SK-N-SH treated with all-trans-retinoic acid at 6 μM for 48 hours (cell line): ENCODE results near the gene PCNA.

ENCODE experiments used
- BACH2 ChIP-seq: fragments of 250-450 bp; sonication (Bioruptor Pico); IDR thresholded peaks from 2 replicates; pipeline ENCODE4 v1.9.0; 2021; ENCODE audit warnings: mild to moderate bottlenecking, borderline replicate concordance
- ISL1 ChIP-seq: fragments of 250-450 bp; sonication (Bioruptor Pico); IDR thresholded peaks from 2 replicates; pipeline ENCODE4 v2.1.2; 2022; ENCODE audit warnings: mild to moderate bottlenecking, moderate library complexity
- PPARA ChIP-seq: fragments of 250-450 bp; sonication (Bioruptor Pico); IDR thresholded peaks from 2 replicates; pipeline ENCODE4 v1.5.0; 2020; ENCODE audit warnings: mild to moderate bottlenecking, borderline replicate concordance
- RARB ChIP-seq: fragments of 250-450 bp; sonication (Bioruptor Pico); IDR thresholded peaks from 2 replicates; pipeline ENCODE4 v1.8.0; 2021; ENCODE audit warnings: mild to moderate bottlenecking, moderate library complexity
- SNAI2 ChIP-seq: fragments of 250-450 bp; sonication (Bioruptor Pico); IDR thresholded peaks from 2 replicates; pipeline ENCODE4 v1.5.0; 2020; ENCODE audit warnings: mild to moderate bottlenecking, moderate library complexity
- ZC3H10 ChIP-seq: fragments of 250-450 bp; sonication (Bioruptor Pico); IDR thresholded peaks from 2 replicates; pipeline ENCODE4 v1.5.1; 2021; ENCODE audit warnings: mild to moderate bottlenecking, moderate library complexity
- ZFP30 ChIP-seq: fragments of 450-650 bp; formaldehyde crosslinking; IDR thresholded peaks from 2 replicates; pipeline ENCODE4 v1.5.0; 2022; ENCODE audit warnings: mild to moderate bottlenecking, moderate library complexity
- ZNF70 ChIP-seq: fragments of 450-650 bp; formaldehyde crosslinking; IDR thresholded peaks from 2 replicates; pipeline ENCODE4 v1.5.0; 2020; ENCODE audit warnings: mild to moderate bottlenecking, moderate library complexity
- TF ChIP-seq, protein P1 (sequence below): fragments of 250-450 bp; sonication (Bioruptor Pico); IDR thresholded peaks from 2 replicates; pipeline ENCODE4 v1.5.1; 2021; ENCODE audit warnings: mild to moderate bottlenecking, moderate library complexity
- TF ChIP-seq, protein P2 (sequence below): fragments of 250-450 bp; sonication (Bioruptor Pico); IDR thresholded peaks from 2 replicates; pipeline ENCODE4 v1.8.0; 2020; ENCODE audit warnings: mild to moderate bottlenecking, moderate library complexity, borderline replicate concordance
- TF ChIP-seq, protein P3 (sequence below): fragments of 250-450 bp; sonication (Bioruptor Pico); IDR thresholded peaks from 2 replicates; pipeline ENCODE4 v1.5.0; 2020; ENCODE audit warnings: mild to moderate bottlenecking, moderate library complexity

DNA sequence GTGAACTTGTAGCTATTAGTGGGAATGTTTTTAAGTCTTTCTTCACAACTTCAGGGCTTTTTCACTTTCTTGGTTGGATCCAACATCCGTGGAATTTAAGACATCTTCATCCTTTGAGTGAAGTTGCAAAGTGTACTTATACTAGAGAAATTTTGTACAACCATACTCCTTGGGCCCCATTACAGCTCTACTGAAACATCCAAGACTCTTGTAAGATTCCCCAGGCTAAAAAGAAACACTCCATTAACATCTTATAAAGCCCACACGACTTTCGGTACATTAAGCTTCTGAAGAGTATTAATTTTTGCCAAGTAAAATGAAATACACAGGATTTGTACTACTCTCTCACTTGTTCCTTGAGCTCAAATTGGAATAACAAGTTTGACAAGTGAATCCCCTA lies 5.4 kb downstream of the PCNA start:
- TF ChIP-seq, protein P1, sequence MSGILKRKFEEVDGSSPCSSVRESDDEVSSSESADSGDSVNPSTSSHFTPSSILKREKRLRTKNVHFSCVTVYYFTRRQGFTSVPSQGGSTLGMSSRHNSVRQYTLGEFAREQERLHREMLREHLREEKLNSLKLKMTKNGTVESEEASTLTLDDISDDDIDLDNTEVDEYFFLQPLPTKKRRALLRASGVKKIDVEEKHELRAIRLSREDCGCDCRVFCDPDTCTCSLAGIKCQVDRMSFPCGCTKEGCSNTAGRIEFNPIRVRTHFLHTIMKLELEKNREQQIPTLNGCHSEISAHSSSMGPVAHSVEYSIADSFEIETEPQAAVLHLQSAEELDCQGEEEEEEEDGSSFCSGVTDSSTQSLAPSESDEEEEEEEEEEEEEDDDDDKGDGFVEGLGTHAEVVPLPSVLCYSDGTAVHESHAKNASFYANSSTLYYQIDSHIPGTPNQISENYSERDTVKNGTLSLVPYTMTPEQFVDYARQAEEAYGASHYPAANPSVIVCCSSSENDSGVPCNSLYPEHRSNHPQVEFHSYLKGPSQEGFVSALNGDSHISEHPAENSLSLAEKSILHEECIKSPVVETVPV (CRISPR knock-in tag) = no peak
- TF ChIP-seq, protein P2, sequence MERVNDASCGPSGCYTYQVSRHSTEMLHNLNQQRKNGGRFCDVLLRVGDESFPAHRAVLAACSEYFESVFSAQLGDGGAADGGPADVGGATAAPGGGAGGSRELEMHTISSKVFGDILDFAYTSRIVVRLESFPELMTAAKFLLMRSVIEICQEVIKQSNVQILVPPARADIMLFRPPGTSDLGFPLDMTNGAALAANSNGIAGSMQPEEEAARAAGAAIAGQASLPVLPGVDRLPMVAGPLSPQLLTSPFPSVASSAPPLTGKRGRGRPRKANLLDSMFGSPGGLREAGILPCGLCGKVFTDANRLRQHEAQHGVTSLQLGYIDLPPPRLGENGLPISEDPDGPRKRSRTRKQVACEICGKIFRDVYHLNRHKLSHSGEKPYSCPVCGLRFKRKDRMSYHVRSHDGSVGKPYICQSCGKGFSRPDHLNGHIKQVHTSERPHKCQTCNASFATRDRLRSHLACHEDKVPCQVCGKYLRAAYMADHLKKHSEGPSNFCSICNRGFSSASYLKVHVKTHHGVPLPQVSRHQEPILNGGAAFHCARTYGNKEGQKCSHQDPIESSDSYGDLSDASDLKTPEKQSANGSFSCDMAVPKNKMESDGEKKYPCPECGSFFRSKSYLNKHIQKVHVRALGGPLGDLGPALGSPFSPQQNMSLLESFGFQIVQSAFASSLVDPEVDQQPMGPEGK (CRISPR knock-in tag) = no peak
- no peak for TF ChIP-seq ZC3H10
- no peak for TF ChIP-seq PPARA (CRISPR knock-in tag)
- TF ChIP-seq, protein P3, sequence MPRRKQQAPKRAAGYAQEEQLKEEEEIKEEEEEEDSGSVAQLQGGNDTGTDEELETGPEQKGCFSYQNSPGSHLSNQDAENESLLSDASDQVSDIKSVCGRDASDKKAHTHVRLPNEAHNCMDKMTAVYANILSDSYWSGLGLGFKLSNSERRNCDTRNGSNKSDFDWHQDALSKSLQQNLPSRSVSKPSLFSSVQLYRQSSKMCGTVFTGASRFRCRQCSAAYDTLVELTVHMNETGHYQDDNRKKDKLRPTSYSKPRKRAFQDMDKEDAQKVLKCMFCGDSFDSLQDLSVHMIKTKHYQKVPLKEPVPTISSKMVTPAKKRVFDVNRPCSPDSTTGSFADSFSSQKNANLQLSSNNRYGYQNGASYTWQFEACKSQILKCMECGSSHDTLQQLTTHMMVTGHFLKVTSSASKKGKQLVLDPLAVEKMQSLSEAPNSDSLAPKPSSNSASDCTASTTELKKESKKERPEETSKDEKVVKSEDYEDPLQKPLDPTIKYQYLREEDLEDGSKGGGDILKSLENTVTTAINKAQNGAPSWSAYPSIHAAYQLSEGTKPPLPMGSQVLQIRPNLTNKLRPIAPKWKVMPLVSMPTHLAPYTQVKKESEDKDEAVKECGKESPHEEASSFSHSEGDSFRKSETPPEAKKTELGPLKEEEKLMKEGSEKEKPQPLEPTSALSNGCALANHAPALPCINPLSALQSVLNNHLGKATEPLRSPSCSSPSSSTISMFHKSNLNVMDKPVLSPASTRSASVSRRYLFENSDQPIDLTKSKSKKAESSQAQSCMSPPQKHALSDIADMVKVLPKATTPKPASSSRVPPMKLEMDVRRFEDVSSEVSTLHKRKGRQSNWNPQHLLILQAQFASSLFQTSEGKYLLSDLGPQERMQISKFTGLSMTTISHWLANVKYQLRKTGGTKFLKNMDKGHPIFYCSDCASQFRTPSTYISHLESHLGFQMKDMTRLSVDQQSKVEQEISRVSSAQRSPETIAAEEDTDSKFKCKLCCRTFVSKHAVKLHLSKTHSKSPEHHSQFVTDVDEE (CRISPR knock-in tag) = no peak
- no peak for TF ChIP-seq BACH2 (CRISPR knock-in tag)
- TF ChIP-seq ZFP30 (CRISPR knock-in tag) = no peak
- no peak for TF ChIP-seq SNAI2 (CRISPR knock-in tag)
- no peak for TF ChIP-seq ZNF70 (CRISPR knock-in tag)
- TF ChIP-seq RARB (CRISPR knock-in tag) = no peak
- TF ChIP-seq ISL1 (CRISPR knock-in tag) = no peak
